Prostate gland (tissue), 2 donors: ENCODE measurements around the gene KMT5B.

Experiments used
- CTCF ChIP-seq, 4 experiments: fragments of 200-600 bp in 2 of 4; fragments of 450-650 bp in 2 of 4; sonication (generic) in 2 of 4; IDR thresholded peaks; 1 replicate in 3 of 4; 2 replicates in 1 of 4; pipeline ENCODE4 v1.5.1; 2016 to 2019; ENCODE audit warnings: antibody characterized with exemption in 4 of 4, mild to moderate bottlenecking in 2 of 4, moderate library complexity in 2 of 4
- POLR2A ChIP-seq: fragments of 450-650 bp; IDR thresholded peaks from one replicate; pipeline ENCODE4 v1.6.1; 2016; ENCODE audit warnings: antibody characterized with exemption, mild to moderate bottlenecking

- TF ChIP-seq POLR2A (no peak), CTCF (IDR thresholded peaks at IDR 0.05) (no peak)
These were observed 75.3 kb downstream of the KMT5B start for GRCh38 chr11:68137833-68138232.
